Measurements from ENCODE around the gene PDE4D. TPM values are rescaled to one million over a fixed set of nuclear protein-coding genes. Genes with fewer than 3 reads are reported as not detected.

The PDE4D gene
- total RNA-seq, 1 experiment from 2014 or later, result 2.4 TPM

DNA sequence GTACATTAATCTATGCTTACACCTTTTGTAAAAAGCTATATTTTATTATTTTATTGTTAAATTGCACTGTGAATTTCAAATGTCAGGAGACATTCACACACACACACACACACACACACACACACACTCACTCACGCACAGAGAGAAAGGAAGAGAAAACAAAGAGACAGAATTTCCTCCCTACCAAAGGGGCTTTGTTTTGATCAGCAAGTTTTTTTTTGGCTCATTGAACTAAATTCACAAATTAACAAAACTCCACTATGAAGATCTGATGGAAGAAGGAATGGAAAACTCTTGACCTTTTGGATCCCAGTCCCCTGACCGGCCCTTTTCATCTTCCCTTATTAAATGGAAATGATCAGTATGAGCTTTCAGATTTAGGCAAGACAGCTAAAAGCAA is 161.2 kb downstream of the PDE4D start:
- ATAC-seq (no peak), DNase-seq (ENCODE audit: low read depth, low spot score) (no peak)
- H3K4me1 ChIP-seq (ENCODE audit: control insufficient read depth, insufficient read depth, low read length), result no peaks in the 10 kb centered on the region
- ChIA-PET CTCF (no interaction called here), POLR2A (no interaction called here)
- no peaks in the 10 kb centered on the region for H3K9me3 ChIP-seq (ENCODE audit: control insufficient read depth, insufficient read depth, low read depth, low read length)
- TF ChIP-seq POLR2AphosphoS5 (IDR thresholded peaks at IDR 0.05; ENCODE audit: low read depth, low read length) (no peak), SIN3A (IDR thresholded peaks at IDR 0.05; ENCODE audit: borderline replicate concordance, insufficient read depth, low read depth, low read length) (no peak), TCF7L2 (IDR thresholded peaks at IDR 0.05; ENCODE audit: low read depth, low read length) (no peak)
- TF ChIP-seq, protein P1, sequence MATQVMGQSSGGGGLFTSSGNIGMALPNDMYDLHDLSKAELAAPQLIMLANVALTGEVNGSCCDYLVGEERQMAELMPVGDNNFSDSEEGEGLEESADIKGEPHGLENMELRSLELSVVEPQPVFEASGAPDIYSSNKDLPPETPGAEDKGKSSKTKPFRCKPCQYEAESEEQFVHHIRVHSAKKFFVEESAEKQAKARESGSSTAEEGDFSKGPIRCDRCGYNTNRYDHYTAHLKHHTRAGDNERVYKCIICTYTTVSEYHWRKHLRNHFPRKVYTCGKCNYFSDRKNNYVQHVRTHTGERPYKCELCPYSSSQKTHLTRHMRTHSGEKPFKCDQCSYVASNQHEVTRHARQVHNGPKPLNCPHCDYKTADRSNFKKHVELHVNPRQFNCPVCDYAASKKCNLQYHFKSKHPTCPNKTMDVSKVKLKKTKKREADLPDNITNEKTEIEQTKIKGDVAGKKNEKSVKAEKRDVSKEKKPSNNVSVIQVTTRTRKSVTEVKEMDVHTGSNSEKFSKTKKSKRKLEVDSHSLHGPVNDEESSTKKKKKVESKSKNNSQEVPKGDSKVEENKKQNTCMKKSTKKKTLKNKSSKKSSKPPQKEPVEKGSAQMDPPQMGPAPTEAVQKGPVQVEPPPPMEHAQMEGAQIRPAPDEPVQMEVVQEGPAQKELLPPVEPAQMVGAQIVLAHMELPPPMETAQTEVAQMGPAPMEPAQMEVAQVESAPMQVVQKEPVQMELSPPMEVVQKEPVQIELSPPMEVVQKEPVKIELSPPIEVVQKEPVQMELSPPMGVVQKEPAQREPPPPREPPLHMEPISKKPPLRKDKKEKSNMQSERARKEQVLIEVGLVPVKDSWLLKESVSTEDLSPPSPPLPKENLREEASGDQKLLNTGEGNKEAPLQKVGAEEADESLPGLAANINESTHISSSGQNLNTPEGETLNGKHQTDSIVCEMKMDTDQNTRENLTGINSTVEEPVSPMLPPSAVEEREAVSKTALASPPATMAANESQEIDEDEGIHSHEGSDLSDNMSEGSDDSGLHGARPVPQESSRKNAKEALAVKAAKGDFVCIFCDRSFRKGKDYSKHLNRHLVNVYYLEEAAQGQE (IDR thresholded peaks at IDR 0.05; ENCODE audit: insufficient read depth in 1 of 2, low read depth in 2 of 2, low read length in 1 of 2), result no peak
- TF ChIP-seq, protein P2, sequence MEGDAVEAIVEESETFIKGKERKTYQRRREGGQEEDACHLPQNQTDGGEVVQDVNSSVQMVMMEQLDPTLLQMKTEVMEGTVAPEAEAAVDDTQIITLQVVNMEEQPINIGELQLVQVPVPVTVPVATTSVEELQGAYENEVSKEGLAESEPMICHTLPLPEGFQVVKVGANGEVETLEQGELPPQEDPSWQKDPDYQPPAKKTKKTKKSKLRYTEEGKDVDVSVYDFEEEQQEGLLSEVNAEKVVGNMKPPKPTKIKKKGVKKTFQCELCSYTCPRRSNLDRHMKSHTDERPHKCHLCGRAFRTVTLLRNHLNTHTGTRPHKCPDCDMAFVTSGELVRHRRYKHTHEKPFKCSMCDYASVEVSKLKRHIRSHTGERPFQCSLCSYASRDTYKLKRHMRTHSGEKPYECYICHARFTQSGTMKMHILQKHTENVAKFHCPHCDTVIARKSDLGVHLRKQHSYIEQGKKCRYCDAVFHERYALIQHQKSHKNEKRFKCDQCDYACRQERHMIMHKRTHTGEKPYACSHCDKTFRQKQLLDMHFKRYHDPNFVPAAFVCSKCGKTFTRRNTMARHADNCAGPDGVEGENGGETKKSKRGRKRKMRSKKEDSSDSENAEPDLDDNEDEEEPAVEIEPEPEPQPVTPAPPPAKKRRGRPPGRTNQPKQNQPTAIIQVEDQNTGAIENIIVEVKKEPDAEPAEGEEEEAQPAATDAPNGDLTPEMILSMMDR (IDR thresholded peaks at IDR 0.05), result no peak
- no peaks in the 10 kb centered on the region for H3K36me3 ChIP-seq (ENCODE audit: control insufficient read depth, insufficient read depth, low read length)
- in situ Hi-C loops (cut with HindIII; ENCODE audit: low pct_unique_long_range_greater_than_20kb, low sequenced_read_pairs), result no loop called here
- no TSS peak for BruUV-seq (replicated peaks)
- 0 out of 2 replicates have a peak, but pooled peaks cover 2% of the 10 kb centered on the region for H3K27me3 ChIP-seq (ENCODE audit: control insufficient read depth, insufficient read depth, low read length)
- no peak overlapping the region for H3K27ac ChIP-seq (ENCODE audit: low read length)
- intact Hi-C loops (cut with micrococcal nuclease; ENCODE audit: unreplicated experiment), result no loop called here
- no peak overlapping the region for H3K4me3 ChIP-seq (ENCODE audit: low read depth in 2 of 2, low read length in 2 of 2)

DNA sequence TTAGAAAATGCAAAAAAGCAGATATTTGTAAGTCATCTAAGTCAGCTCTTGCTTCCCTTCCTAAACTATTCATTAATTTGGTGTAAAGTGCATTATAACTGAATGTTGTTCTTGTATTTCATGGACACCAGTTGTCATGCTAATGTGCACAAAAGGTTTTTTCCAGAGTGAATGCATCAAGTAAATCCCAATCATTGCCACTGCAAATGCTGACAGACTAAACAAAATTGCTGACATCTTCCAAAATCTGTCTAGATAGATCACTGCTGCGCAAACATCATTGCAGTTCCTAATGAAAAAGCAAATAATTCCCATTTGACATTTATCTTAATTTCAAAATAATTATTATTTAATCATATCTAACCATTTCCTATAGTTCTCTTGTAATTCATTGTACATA is 161.7 kb downstream of the PDE4D start:
- ChIA-PET CTCF (no interaction called here), POLR2A (no interaction called here)
- intact Hi-C loops (cut with micrococcal nuclease; ENCODE audit: unreplicated experiment), result no loop called here
- Histone ChIP-seq H3K9me3 (ENCODE audit: control insufficient read depth, insufficient read depth, low read depth, low read length) (no peaks in the 10 kb centered on the region), H3K4me1 (ENCODE audit: control insufficient read depth, insufficient read depth, low read length) (no peaks in the 10 kb centered on the region), H3K4me3 (ENCODE audit: low read depth in 2 of 2, low read length in 2 of 2) (no peak overlapping the region), H3K27me3 (ENCODE audit: control insufficient read depth, insufficient read depth, low read length) (no peaks in the 10 kb centered on the region), H3K27ac (ENCODE audit: low read length) (no peak overlapping the region), H3K36me3 (ENCODE audit: control insufficient read depth, insufficient read depth, low read length) (no peaks in the 10 kb centered on the region)
- TF ChIP-seq POLR2AphosphoS5 (IDR thresholded peaks at IDR 0.05; ENCODE audit: low read depth, low read length), result no peak
- TF ChIP-seq, protein P1 (IDR thresholded peaks at IDR 0.05; ENCODE audit: insufficient read depth in 1 of 2, low read depth in 2 of 2, low read length in 1 of 2), result no peak
- no peak for TF ChIP-seq SIN3A (IDR thresholded peaks at IDR 0.05; ENCODE audit: borderline replicate concordance, insufficient read depth, low read depth, low read length)
- TF ChIP-seq, protein P2 (IDR thresholded peaks at IDR 0.05), result no peak
- TF ChIP-seq TCF7L2 (IDR thresholded peaks at IDR 0.05; ENCODE audit: low read depth, low read length), result no peak
- ATAC-seq (no peak), DNase-seq (ENCODE audit: low read depth, low spot score) (no peak)
- in situ Hi-C loops (cut with HindIII; ENCODE audit: low pct_unique_long_range_greater_than_20kb, low sequenced_read_pairs), result no loop called here
- no TSS peak for BruUV-seq (replicated peaks)
